SK-N-MC (cell line): ENCODE data around the gene OR10G8.

Experiments used
- EZH2 ChIP-seq: fragments of 200-600 bp; sonication (generic); IDR thresholded peaks from one replicate; pipeline ENCODE4 v1.6.1; 2017; ENCODE audit warnings: antibody characterized with exemption
- POLR2AphosphoS5 ChIP-seq: IDR thresholded peaks from 2 replicates; pipeline ENCODE4 v1.6.1; 2012; ENCODE audit warnings: mild to moderate bottlenecking, low read depth, low read length, borderline replicate concordance

DNA sequence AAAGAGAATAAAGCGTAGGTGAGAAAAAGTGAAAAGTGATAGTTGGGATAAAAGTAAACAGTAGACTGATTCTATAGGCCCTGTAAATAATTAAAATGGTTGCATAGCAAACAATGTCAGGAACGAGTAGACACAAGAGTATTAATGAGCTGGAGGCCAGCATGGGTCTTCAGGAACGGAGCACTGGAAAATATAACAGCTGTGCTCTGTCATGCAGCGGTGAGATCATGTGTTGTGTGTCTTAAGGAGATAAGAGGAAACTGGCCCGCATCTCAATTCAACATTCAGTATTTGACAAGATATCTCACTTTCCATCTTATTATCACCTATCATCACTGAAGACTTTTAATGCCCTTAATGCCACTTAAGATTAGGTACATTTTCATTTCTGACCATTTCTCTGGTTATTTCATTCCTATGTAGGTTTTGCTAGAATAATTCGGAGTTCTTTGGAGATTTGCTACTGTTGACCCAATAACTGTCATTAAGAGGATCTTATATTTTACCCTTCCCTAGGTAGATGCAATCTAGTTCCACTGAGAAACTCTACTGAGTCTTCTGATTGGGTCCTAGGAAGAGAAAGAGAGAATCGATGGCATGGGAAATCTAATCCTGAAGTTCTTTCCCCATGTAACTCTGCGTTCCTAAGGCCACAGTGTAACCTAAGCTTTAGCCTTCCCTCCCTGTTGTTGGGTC, 53.2 kb downstream of the OR10G8 start:
- TF ChIP-seq POLR2AphosphoS5 (no peak), EZH2 (no peak)
